ENCODE measurements around the gene SPATA6L.
A peak's percentile ranks its signal among the peaks of the same experiment; 100 is the strongest.
"Not testable (repeated sequence)": the region's sequence is repeated elsewhere in the genome, so short reads cannot be mapped to it uniquely, and the experiment has no call there.

The SPATA6L gene

DNA sequence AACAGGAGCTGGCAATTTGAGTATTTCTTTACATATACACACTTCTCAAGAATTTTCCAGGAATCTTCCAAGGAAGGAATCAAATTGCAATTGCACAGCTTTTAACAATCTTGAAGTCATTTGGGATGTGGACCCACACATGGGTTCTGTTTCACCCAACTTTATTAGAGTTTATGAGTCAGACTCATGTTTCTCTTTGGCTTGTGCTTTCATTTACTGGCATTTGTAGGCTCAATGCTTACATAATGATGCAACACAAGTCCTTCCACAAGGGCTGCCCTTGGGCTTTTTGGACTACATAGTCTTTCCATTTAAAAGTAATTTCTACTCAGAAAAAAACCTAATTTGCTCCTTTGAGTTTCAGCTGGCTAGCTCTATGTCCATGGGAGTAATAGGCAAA is 8.5 kb upstream of the SPATA6L start:
- no peak for DNase-seq

DNA sequence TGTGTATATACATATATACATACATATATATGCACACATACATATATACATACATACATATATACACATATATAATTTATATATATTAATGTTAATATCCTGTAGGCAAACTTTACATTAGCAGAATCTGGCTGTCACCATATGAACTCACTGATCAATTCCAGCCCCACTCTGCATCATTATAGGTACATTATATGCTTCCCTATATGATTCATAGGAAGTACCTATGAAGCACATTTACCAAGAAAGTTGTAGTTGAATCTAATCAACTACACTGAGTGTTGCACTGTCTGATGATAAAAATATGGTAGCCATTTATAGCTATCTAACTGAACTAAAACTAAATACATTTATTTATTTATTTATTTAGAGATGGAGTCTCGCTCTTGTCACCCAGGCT is 5.5 kb upstream of the SPATA6L start:
- no peak for DNase-seq

- no peak for DNase-seq
These were observed 4.3 kb upstream of the SPATA6L start for GRCh38 chr9:4670591-4670990.

DNA sequence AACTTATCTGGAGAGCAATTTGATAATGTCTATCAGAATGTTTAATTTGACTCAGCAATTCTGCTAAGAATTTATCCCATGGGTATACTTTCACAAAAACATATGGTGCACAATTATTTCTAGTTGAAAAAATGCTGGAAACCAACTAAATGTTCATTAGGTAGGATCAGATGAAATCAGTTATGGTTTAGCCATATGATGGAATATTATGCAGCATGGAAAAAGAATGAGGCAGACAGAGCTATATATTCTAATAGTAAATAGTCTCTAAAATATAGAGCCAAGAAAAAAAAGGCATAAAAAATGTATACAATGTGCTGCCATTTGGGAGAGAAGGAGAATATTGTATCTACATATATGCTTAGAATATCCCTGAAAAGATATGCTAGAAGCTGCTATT is 3.6 kb upstream of the SPATA6L start:
- no peak for DNase-seq

GRCh38 chr9:4668604-4669003 is 2.3 kb upstream of the SPATA6L start:
- DNase-seq, result no peak

GRCh38 chr9:4667681-4668080 is 1.4 kb upstream of the SPATA6L start:
- no peak for DNase-seq

DNA sequence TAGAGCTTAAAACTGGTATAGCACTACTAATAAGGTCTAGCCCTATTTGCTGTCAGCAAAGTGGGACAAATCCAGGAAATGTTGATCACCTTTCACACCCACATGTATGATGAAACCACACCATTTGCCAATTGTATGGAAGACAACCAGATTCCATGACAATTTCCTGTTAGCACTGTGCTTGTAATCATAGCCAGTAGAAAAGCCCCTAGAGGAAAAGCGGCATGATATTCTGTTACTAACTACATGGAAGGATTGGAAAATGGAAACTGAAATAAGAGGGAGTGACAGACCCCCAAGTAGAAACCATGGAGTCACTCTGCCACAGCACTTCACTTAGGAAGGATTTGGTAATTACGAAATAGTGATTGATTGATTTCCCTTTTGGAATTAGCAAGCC is 923 bp downstream of the SPATA6L start:
- DNase-seq, result no peak

DNA sequence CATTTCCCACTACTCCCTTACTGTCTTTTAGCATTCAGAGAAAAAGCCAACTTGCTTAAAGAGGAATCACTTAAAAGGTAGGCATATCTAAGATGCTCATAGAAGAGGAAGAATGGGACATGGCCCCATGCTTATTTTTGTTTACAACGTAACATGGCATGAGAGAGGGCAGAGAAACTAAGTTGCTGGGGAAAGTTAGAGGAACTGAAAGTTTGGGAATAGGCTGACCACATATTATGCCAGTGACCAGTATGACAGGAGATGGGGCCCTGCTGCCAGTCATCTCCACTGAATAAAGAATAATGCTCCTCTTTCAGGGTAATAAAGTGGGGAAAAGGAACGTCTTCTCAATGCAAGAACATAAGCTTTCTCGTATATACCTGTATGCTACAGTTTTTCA is 2.3 kb downstream of the SPATA6L start:
- no peak for DNase-seq

- no peak for DNase-seq
These were observed 3.1 kb downstream of the SPATA6L start for GRCh38 chr9:4662989-4663792.

DNA sequence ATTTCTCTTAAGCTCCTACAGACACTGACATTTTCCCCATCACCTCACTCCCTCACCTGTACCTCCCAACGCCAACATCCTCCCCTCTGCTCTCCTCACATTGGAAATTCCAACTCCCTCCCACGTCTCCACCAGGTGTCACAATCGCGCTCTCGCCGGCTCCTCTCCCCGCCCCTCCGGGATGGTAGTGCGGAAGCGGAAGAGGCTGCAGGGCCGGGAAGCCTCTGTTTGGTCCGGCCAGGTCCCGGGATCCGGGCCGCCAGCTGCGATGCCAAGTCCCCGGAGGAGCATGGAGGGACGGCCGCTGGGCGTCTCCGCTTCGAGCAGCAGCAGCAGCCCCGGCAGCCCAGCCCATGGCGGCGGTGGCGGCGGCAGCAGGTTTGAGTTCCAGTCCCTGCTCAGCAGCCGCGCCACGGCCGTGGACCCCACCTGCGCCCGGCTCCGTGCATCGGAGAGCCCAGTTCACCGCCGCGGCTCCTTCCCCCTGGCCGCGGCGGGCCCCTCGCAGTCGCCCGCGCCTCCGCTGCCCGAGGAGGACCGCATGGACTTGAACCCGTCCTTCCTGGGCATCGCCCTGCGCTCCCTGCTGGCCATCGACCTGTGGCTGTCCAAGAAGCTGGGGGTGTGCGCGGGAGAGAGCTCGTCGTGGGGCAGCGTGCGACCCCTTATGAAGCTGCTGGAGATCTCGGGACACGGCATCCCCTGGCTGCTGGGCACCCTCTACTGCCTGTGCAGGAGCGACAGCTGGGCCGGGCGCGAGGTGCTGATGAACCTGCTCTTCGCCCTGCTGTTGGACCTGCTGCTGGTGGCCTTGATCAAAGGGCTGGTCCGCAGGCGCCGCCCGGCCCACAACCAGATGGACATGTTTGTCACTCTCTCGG is 3.9 kb downstream of the SPATA6L start, which contains the start of gene PLPP6:
TSS of gene PLPP6 (plus strand) at position 187 of the 881 bp plus-strand sequence. CDS start at position 269, 82 bp downstream.
- peak; percentile 73 for DNase-seq

DNA sequence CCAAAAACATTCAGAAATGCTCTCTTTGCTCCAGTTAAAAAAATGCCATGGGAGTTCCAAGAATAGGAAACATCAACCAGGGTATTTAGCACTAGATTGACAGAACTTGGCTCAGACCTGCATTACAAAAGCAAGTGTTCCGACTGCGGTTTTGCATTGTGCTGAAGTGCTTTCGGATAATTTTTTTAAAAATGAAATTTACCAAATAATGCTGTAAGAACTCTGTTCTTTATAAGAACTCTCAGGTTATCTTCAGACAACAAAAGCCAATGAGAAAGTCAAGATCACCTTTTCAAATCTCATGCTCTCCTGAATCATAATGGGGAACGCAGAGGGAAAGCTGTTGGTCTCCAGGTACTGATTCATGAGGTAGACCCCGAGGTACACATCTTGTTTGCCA is 4.7 kb downstream of the SPATA6L start:
- DNase-seq, result no peak

DNA sequence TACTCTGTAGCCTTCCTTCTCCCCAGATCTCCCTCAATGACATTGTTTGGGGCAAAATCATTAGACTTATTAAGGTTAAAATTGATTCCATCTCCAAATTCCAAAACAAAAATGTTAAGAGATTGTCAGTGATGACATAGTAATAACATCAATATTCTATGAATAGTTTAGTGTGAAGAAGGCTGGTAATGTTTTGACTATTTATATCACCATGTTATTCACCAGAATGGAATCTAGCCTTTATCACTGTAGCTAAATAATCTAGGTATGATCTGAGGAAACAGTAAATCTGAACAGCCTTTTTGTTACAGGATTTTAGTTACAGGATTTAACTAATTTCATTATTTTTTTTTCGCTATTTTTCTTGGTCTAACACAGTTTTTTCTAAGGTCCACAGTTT is 5.1 kb downstream of the SPATA6L start:
- no peak for DNase-seq

DNA sequence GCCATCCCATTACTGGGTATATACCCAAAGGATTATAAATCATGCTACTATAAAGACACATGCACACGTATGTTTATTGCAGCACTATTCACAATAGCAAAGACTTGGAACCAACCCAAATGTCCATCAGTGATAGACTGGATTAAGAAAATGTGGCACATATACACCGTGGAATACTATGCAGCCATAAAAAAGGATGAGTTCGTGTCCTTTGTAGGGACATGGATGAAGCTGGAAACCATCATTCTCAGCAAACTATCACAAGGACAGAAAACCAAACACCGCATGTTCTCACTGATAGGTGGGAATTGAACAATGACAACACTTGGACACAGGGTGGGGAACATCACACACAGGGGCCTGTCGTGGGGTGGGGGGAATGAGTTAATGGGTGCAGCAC is 5.6 kb downstream of the SPATA6L start:
- DNase-seq, result not testable (repeated sequence)

DNA sequence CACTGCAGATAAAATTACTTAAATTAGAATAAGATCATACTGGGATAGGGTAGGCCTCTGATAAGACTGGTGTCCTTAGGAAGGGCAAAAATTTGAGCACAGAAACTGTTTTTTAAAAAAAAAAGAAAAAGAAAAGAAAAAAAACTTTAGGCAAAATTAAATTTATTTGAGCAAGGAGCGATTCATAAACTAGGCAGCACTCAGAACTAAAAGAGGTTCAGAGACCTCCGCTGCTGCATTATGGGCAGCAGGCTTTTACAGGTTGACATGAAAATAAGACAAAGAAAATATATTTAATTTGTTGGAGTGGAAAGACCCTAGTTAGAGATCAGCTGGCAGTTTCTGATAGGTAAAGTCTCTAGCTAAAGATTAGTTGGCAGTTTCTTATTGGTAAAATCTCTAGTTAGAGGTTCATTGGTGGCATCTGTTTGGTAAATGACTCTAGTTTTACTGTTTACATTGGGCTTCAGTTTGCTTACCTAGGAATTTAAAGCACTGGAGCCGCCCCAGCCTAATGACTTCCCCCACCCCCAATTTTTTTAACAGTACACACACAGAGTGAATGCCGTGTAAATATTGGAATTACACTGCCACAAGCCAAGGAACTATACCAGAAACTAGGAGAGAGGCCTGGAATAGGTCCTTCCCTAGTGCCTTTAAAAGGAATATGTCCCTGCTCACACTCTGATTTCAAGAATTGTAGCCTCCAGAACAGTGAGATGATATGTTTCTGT is 8.7 kb downstream of the SPATA6L start:
- DNase-seq, result no peak

GRCh38 chr9:4656621-4657020 is 9.7 kb downstream of the SPATA6L start:
- no peak for DNase-seq

- not testable (repeated sequence) for DNase-seq
These were observed 10.1 kb downstream of the SPATA6L start for GRCh38 chr9:4656196-4656595.

- DNase-seq, result no peak
These were observed 11.7 kb downstream of the SPATA6L start for GRCh38 chr9:4654538-4654937.

- no peak for DNase-seq
These were observed 12.2 kb downstream of the SPATA6L start for GRCh38 chr9:4654084-4654483.

DNA sequence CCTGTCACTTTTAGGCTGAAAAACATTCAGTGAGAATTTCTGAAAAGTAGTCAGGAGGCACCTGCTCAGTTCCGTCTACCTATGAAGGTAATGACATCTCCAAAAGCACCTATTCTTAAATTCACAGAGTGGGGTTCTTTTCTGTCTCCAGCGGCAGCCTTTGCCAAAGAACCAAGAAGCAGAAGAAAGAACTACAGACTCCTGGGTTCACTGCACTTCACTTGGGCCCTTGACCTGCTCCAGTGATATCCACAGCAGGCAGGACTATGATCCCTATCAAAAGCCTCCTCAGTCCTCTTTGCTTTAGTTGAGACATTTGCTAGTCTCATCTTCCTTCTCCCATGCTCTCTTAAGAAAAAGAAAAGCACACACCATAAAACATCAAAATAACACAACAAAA is 23.9 kb downstream of the SPATA6L start:
- no peak for DNase-seq

DNA sequence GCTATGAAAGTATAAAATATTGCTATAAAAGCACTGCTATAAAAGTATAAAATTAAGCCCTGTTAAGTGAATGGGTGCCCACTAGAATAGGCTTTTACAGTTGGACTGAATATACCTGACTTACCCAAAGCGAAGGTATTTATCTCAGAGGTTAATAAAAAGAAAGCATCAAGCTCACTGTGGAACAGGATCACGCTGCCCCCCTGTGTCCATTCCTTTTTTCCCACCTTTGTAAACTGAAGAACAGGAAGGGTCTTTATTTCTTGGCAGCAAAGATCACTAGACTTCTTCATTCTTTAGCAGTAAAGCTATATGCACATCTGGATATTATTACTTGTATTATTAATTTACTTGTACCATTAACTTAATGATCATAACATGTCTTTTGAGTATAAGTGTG is 26.3 kb downstream of the SPATA6L start:
- DNase-seq, result peak; percentile 35

DNA sequence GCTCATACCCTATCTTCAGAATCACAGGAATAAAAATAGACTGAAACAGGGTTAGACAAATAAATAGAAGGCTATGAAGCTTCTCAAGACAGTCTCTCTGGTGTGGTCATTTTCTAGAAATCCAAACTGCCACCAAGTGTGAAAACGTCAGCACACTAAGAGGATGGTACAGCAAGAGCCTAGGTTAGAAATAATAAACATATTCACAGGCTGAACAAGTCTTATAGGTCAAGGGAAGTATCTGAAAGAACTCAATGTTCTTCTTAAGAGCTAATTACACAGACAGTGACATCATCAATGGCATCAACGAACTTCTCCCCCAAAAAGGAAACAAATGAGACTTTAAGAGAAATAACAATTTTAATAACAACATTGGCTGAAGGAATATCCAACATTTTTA is 26.9 kb downstream of the SPATA6L start:
- no peak for DNase-seq

GRCh38 chr9:4638968-4639367 is 27.3 kb downstream of the SPATA6L start:
- no peak for DNase-seq

DNA sequence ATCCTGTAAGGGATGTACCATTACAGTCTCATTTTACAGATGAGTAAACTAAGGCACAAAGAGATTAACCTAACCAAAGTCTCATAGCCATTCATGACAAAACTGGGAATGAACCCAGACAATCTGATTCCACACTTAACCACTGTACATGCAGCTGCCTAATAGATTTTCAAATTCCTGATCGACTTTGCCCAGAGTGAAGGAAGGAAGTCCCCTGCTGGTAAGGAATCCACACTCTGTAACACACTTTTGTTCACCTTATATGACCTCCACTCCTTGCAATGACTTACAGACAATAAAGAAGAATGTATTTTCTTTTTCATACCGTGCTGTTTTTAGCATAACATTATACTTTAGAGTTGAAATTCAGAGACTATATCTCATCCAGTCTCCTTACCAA is 35.4 kb downstream of the SPATA6L start:
- DNase-seq, result no peak

Data from T-helper 9 cell (primary cell).